HUES6 (cell line): ENCODE measurements around the gene CCDC33.
A peak's percentile ranks its signal among the peaks of the same experiment; 100 is the strongest.

ENCODE experiments used
- H3K27ac ChIP-seq: 2 replicates; pipeline ENCODE4 v1.7.0; 2013; ENCODE audit warnings: low read depth, mild to moderate bottlenecking, low read length, inconsistent platforms
- H3K27me3 ChIP-seq: 2 replicates; pipeline ENCODE4 v1.6.1; 2013; ENCODE audit warnings: low read length; ENCODE audit not compliant: control insufficient read depth, insufficient read depth
- H3K36me3 ChIP-seq: 2 replicates; pipeline ENCODE4 v1.6.1; 2013; ENCODE audit warnings: low read length; ENCODE audit not compliant: control insufficient read depth, insufficient read depth
- H3K4me1 ChIP-seq: 2 replicates; pipeline ENCODE4 v1.6.1; 2013; ENCODE audit warnings: low read length; ENCODE audit not compliant: control insufficient read depth, insufficient read depth
- H3K4me3 ChIP-seq: 2 replicates; pipeline ENCODE4 v1.5.1; 2013; ENCODE audit warnings: low read depth, low read length
- H3K9ac ChIP-seq: one replicate; pipeline ENCODE4 v1.6.1; 2013; ENCODE audit warnings: mild to moderate bottlenecking, low read length
- H3K9me3 ChIP-seq: 2 replicates; pipeline ENCODE4 v1.6.1; 2013; ENCODE audit warnings: low read depth, low read length; ENCODE audit not compliant: control insufficient read depth, insufficient read depth

Gene CCDC33

DNA sequence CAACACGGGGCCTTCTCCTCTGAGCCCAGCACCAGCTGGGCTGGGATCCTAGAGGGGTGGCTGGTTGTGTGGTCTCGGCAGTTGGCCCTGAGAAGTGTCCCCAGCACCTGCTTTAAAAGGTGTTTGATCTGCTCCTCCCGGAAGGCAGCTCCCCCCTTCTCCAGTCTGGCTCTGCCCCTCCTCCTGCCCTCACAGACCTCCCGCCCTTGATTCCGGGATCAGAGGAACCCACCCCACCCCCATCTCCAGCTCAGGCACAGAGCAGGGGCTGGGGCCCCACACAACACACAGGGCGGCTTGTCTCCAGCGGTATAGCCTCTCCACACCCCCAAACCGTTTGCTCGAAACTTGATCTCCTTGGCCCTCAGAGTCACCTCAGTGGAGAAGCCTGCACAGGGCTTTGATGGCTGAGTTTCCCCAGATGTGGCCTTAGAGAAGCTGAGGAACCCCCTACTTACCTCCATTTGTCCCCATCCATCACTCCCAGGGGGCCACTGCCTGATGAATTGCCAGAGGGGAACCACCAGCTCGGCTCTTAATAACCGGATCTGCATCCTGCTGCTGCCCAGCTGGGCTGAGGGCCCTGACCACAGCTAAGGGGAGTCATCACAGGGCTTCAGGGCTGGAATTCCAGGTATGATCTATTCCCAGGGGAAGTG is 27.1 kb upstream of the CCDC33 start:
- no peaks in the 10 kb centered on the region for H3K36me3 ChIP-seq
- peak overlapping the region; percentile 46 for H3K9ac ChIP-seq
- no peaks in the 10 kb centered on the region for H3K9me3 ChIP-seq
- peak overlapping the region; percentile 10; the same call in 1 of the 2 replicates for H3K27ac ChIP-seq
- H3K27me3 ChIP-seq, result no peaks in the 10 kb centered on the region; the same call in 1 of the 2 replicates
- H3K4me1 ChIP-seq, result peaks cover 63% of the 10 kb centered on the region
- peak overlapping the region; percentile 4; the same call in 1 of the 2 replicates for H3K4me3 ChIP-seq

DNA sequence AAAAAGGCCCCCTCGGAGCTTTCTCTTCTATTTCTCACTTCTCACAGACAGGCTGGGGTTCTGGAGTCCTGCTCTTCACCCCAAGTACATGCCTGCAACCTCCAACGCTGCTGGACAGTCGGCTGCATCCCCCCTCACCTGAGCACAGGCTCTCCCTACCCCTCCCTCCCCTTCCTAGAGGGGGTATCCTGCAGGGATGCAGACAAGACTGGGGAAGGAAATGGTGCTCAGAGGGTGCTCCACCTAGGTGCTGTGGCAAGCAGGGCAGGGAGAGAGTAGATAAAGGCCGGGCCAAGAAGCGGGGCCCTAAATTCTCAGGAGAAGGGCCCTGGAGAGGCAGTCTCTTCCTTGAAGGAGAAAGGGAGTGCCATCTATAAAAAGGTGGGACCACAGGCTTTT is 26.6 kb upstream of the CCDC33 start:
- peak overlapping the region; percentile 15 for H3K9ac ChIP-seq
- 0 out of 2 replicates have a peak overlapping the region, but pooled peaks have one; percentile 4 for H3K4me3 ChIP-seq

DNA sequence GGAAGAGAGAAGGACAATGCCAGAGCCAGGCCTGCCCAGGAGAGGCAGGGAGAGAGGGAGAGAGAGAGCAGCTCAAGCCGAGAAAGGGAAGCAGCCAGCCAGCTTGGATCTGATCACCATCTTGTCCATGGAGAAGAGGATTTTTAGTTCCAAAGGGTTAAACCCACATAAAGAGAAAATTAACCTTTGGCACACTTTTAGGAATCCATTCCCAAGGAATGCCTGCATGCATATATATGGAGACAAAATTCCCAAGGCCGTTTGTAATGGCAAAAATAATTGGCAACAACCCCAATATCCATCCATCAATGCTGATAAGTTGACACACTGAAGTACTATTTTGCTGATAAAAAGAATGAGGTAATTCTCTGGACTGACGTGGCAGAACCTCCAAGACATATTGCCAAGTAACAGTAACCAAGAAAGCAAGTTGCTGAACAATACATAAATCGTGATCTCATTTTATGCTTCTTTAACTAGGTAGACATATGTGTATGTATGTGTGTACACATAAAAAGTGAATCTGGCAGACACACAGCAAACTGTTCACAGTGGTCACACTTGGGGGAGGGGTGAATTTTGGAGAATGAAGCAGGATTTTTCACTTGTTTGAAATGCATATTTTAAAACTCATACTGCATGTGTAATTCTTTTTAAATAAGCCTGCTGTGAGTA is 26.0 kb upstream of the CCDC33 start:
- Histone ChIP-seq H3K36me3 (no peaks in the 10 kb centered on the region), H3K9me3 (no peaks in the 10 kb centered on the region), H3K4me1 (peaks cover 69% of the 10 kb centered on the region), H3K27me3 (no peaks in the 10 kb centered on the region; the same call in 1 of the 2 replicates), H3K27ac (no peak overlapping the region), H3K9ac (no peak overlapping the region), H3K4me3 (no peak overlapping the region)

More for the DNA sequence above, 26.6 kb upstream of the CCDC33 start:
- no peaks in the 10 kb centered on the region for H3K36me3 ChIP-seq
- peaks cover 63% of the 10 kb centered on the region for H3K4me1 ChIP-seq
- no peaks in the 10 kb centered on the region; the same call in 1 of the 2 replicates for H3K27me3 ChIP-seq
- peak overlapping the region; percentile 10; the same call in 1 of the 2 replicates for H3K27ac ChIP-seq
- H3K9me3 ChIP-seq, result no peaks in the 10 kb centered on the region

DNA sequence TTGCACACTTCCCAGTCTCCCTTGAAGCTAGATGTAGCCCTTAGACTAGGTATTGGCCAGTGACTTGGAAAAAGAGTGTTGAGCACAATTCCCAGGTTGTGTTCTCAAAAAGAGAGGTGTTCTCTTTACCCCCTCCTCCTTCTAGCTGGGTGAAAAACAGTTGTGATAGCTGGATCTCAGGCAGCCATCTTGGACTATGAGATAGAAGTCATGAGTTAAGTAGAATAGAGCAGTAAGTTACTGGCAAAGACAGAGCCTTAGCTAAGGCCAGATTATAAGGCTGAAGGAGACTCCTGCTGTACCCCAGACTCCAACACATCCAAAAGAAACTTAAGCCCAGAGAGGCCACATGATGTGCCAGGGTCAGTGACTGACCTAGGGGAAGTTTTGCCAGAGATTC is 25.4 kb upstream of the CCDC33 start:
- no peak overlapping the region for H3K4me3 ChIP-seq
- H3K27me3 ChIP-seq, result no peaks in the 10 kb centered on the region; the same call in 1 of the 2 replicates
- H3K9me3 ChIP-seq, result no peaks in the 10 kb centered on the region
- H3K4me1 ChIP-seq, result peaks cover 70% of the 10 kb centered on the region
- no peak overlapping the region for H3K27ac ChIP-seq
- no peak overlapping the region for H3K9ac ChIP-seq
- no peaks in the 10 kb centered on the region for H3K36me3 ChIP-seq

DNA sequence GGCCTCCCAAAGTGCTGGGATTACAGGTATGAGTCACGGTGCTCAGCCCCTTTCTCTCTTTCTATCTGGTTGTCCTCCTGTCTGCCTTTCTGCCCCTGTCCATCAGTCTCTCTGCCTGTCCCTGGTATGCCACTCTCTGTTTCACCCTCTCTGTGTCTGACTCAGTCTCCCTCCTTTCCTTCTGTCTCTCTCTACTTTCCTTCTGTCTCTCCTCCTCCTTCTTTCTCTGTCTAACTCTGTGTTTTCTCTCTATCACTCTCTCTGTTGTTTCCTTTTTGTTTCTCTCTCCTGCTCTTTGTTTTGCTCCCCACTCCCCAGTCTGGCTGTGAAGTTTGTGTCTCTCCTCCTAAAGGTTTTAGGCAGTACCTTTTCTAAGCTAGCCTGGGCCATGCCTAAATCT is 24.5 kb upstream of the CCDC33 start:
- H3K36me3 ChIP-seq, result no peaks in the 10 kb centered on the region
- H3K9ac ChIP-seq, result peak overlapping the region; percentile 19
- no peak overlapping the region for H3K27ac ChIP-seq
- H3K27me3 ChIP-seq, result peaks cover 2% of the 10 kb centered on the region; the same call in 1 of the 2 replicates
- no peak overlapping the region for H3K4me3 ChIP-seq
- H3K4me1 ChIP-seq, result peaks cover 75% of the 10 kb centered on the region
- no peaks in the 10 kb centered on the region for H3K9me3 ChIP-seq

DNA sequence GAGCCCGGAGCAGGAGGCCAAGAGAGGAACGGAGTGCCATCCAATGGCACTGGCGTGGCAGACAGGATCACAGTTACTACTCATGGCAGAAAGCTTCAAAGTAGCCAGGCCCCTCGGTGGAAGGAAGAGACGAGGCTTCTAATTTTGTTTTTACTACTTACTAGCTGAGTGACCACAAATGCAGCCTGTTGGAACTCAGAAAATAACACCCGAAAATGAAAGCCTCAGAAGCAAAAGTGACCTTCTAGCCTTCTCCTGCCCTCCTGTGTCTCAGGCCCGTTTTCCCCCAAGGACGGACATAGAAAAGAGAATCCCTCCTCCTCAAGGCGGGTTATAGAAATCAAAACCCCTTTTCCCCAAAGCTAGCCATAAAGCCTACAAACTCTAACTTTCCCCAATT is 23.6 kb upstream of the CCDC33 start:
- peak overlapping the region; percentile 19 for H3K9ac ChIP-seq
- peaks cover 2% of the 10 kb centered on the region; the same call in 1 of the 2 replicates for H3K27me3 ChIP-seq
- no peak overlapping the region for H3K4me3 ChIP-seq
- H3K27ac ChIP-seq, result no peak overlapping the region
- peaks cover 75% of the 10 kb centered on the region for H3K4me1 ChIP-seq
- H3K9me3 ChIP-seq, result no peaks in the 10 kb centered on the region
- H3K36me3 ChIP-seq, result no peaks in the 10 kb centered on the region

DNA sequence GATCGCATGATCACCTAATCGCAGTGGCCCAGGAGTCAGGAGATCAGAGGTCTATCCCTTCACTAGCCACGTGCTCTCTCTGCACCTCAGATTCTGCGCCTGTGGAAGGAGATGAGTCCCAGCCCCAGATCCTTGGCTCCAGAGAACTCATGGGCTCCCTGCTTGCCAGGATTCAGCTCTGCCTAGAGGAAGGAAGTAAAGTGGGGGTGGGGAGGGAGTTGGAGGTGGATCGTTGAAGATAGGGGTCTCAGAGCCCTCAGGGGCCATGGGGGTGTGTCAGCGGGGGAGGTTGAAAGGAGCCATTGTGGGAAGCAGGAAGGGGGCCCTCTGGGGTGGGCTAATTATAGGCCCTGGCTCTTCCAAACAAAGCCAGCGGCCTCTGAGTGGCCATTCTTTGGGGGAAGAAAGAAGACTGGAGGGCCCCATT is 22.3 kb upstream of the CCDC33 start:
- Histone ChIP-seq H3K27me3 (peaks cover 9% of the 10 kb centered on the region; the same call in 1 of the 2 replicates), H3K27ac (peak overlapping the region; percentile 15; the same call in 1 of the 2 replicates), H3K4me3 (no peak overlapping the region), H3K36me3 (no peaks in the 10 kb centered on the region), H3K9ac (peak overlapping the region; percentile 55), H3K9me3 (no peaks in the 10 kb centered on the region), H3K4me1 (peaks cover 67% of the 10 kb centered on the region)

DNA sequence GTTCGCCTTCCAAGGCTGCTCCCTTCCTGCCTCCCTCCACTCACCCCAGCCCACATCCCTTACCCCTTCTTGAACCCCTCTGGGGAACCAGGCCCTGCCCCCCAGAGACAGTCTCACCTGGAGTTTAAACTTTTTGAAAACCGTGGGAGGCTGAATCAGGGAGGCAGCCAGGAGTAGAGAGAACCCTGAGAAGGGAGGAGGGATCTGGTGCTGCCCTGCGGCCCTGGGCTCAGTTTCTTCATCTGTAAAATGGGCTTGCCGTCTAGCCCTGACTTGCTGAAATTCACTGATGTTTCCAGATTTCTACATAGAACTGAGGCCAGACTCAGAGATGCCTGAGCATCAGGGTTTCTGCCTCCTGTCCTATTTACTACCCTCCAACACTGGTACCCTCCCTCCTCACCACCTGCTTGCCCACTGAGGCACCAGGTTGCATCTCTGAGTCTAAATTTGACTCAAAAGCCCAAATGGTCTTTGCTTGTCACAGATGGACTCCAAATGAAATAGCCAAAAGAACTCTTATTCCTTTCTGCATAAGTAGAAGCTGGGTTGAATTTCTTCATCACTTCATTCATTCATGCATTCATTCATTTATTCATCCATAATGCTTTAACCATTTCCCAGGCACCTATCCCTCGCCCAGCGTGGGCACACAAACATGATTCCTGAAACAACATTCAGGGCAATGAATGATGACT is 21.7 kb upstream of the CCDC33 start:
- H3K27ac ChIP-seq, result 0 out of 2 replicates have a peak overlapping the region, but pooled peaks have one; percentile 15
- H3K4me1 ChIP-seq, result peaks cover 61% of the 10 kb centered on the region
- no peaks in the 10 kb centered on the region for H3K36me3 ChIP-seq
- H3K27me3 ChIP-seq, result peaks cover 15% of the 10 kb centered on the region
- no peaks in the 10 kb centered on the region for H3K9me3 ChIP-seq
- no peak overlapping the region for H3K9ac ChIP-seq
- peak overlapping the region; percentile 4; the same call in 1 of the 2 replicates for H3K4me3 ChIP-seq

DNA sequence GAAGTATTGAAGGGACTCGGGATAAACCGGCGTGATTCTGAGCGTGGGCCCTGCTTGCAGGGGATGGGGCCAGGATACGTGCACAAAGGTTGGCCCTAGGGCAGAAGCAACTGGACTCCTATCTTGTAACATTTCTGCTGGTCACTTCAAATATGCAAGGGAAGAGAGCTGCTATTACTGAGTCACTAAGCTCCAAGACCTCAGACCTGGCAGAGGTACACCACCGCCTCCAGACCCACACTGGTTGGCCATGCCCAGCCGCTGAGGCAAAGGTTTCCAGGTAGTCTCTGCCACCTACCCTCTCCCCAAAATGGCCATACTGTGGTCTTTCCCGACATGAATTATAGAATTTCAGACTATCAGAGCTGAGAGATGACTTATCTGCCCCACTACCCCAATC is 20.2 kb upstream of the CCDC33 start:
- Histone ChIP-seq H3K4me3 (no peak overlapping the region), H3K9me3 (no peaks in the 10 kb centered on the region), H3K27me3 (peaks cover 30% of the 10 kb centered on the region), H3K27ac (no peak overlapping the region), H3K4me1 (peaks cover 56% of the 10 kb centered on the region), H3K36me3 (no peaks in the 10 kb centered on the region), H3K9ac (no peak overlapping the region)

DNA sequence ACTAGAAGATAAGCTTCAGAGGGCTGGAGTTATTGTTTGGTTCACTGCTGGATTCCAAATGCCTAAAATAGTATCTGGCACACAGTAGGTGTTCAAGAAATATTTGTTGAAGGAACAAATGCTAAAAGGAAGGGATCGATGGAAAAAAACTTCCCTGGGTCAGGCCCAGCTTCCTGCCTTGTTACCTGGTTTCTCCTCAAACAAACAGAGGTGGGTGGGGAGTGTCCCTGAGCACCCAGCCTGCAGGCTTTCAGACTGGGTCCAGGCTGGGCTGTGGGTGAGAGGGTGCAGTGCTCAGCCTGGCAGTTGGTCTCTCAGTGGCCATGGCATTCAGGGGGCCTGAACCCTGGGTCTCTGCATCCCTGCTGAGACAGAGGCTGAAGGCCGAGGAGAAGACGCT is 19.2 kb upstream of the CCDC33 start:
- Histone ChIP-seq H3K27me3 (peaks cover 40% of the 10 kb centered on the region), H3K36me3 (no peaks in the 10 kb centered on the region), H3K4me1 (peaks cover 61% of the 10 kb centered on the region), H3K4me3 (no peak overlapping the region), H3K9ac (no peak overlapping the region), H3K9me3 (no peaks in the 10 kb centered on the region), H3K27ac (no peak overlapping the region)
